H9 (cell line): Measurements from ENCODE around the gene BTNL3. TPM values are rescaled to one million over a fixed set of nuclear protein-coding genes. Genes with fewer than 3 reads are reported as not detected.

Experiments
- DNase-seq: peaks from one replicate; pipeline ENCODE4 v3.0.0-alpha.2; 2017
- H2AFZ ChIP-seq: one replicate; pipeline ENCODE4 v1.6.1; 2013; ENCODE audit warnings: mild to moderate bottlenecking, low read length, control low read depth, moderate library complexity
- H2AK5ac ChIP-seq: 2 replicates; pipeline ENCODE4 v1.6.1; 2013; ENCODE audit warnings: low read length, control low read depth, mixed read lengths; ENCODE audit not compliant: insufficient read length
- H2BK120ac ChIP-seq: one replicate; pipeline ENCODE4 v1.6.1; 2013; ENCODE audit warnings: low read depth, mild to moderate bottlenecking, low read length, control low read depth, inconsistent platforms; ENCODE audit not compliant: poor library complexity, severe bottlenecking
- H2BK12ac ChIP-seq: 2 replicates; pipeline ENCODE4 v1.6.1; 2013; ENCODE audit warnings: low read length, control low read depth, mixed read lengths, low read depth; ENCODE audit not compliant: insufficient read length
- H2BK15ac ChIP-seq: 2 replicates; pipeline ENCODE4 v1.6.1; 2013; ENCODE audit warnings: low read depth, low read length, control low read depth
- H2BK20ac ChIP-seq: one replicate; pipeline ENCODE4 v1.6.1; 2013; ENCODE audit warnings: low read depth, mild to moderate bottlenecking, low read length, control low read depth, inconsistent platforms; ENCODE audit not compliant: poor library complexity, severe bottlenecking
- H2BK5ac ChIP-seq: 2 replicates; pipeline ENCODE4 v1.6.1; 2013; ENCODE audit warnings: low read length, control low read depth, mixed read lengths; ENCODE audit not compliant: insufficient read length
- H3K14ac ChIP-seq: 2 replicates; pipeline ENCODE4 v1.6.1; 2013; ENCODE audit warnings: low read length, control low read depth; ENCODE audit not compliant: insufficient read depth
- H3K18ac ChIP-seq: 2 replicates; pipeline ENCODE4 v1.6.1; 2013; ENCODE audit warnings: low read depth, mild to moderate bottlenecking, mixed read lengths, low read length, control low read depth; ENCODE audit not compliant: insufficient read length
- H3K23ac ChIP-seq: 2 replicates; pipeline ENCODE4 v1.6.1; 2013; ENCODE audit warnings: low read length, control low read depth, mixed read lengths, low read depth; ENCODE audit not compliant: insufficient read length
- H3K23me2 ChIP-seq: 2 replicates; pipeline ENCODE4 v1.6.1; 2013; ENCODE audit warnings: low read depth, mild to moderate bottlenecking, mixed read lengths, low read length, control low read depth; ENCODE audit not compliant: insufficient read length, poor library complexity, severe bottlenecking
- H3K27ac ChIP-seq: 2 replicates; pipeline ENCODE4 v1.5.1; 2013; ENCODE audit warnings: low read length, control low read depth, mixed read lengths, low read depth; ENCODE audit not compliant: insufficient read length
- H3K27me3 ChIP-seq: 2 replicates; pipeline ENCODE4 v1.6.1; 2013; ENCODE audit warnings: low read length, control low read depth, inconsistent platforms; ENCODE audit not compliant: insufficient read depth
- H3K4ac ChIP-seq: 2 replicates; pipeline ENCODE4 v1.6.1; 2013; ENCODE audit warnings: low read depth, mild to moderate bottlenecking, control low read depth, inconsistent platforms, low read length, moderate library complexity
- H3K4me1 ChIP-seq: 2 replicates; pipeline ENCODE4 v1.6.1; 2013; ENCODE audit warnings: low read length, control low read depth, inconsistent platforms; ENCODE audit not compliant: insufficient read depth
- H3K4me2 ChIP-seq: 2 replicates; pipeline ENCODE4 v1.6.1; 2013; ENCODE audit warnings: low read length, control low read depth, mixed read lengths; ENCODE audit not compliant: insufficient read length, insufficient read depth
- H3K56ac ChIP-seq: 2 replicates; pipeline ENCODE4 v1.6.1; 2013; ENCODE audit warnings: low read depth, mild to moderate bottlenecking, mixed read lengths, low read length, control low read depth; ENCODE audit not compliant: insufficient read length
- H3K79me1 ChIP-seq: 2 replicates; pipeline ENCODE4 v1.6.1; 2013; ENCODE audit warnings: low read depth, mild to moderate bottlenecking, moderate library complexity, low read length, control low read depth, inconsistent platforms; ENCODE audit not compliant: insufficient read depth, poor library complexity, severe bottlenecking
- H3K79me2 ChIP-seq: 2 replicates; pipeline ENCODE4 v1.6.1; 2013; ENCODE audit warnings: low read length, control low read depth, inconsistent platforms; ENCODE audit not compliant: insufficient read depth
- H3K9ac ChIP-seq: 2 replicates; pipeline ENCODE4 v1.6.1; 2013; ENCODE audit warnings: low read length, control low read depth, mixed read lengths; ENCODE audit not compliant: insufficient read length; ENCODE audit errors: extremely low read depth
- H3K9me3 ChIP-seq: one replicate; pipeline ENCODE4 v1.6.1; 2013; ENCODE audit warnings: low read depth, low read length, inconsistent platforms; ENCODE audit not compliant: control insufficient read depth
- H3T11ph ChIP-seq: one replicate; pipeline ENCODE4 v1.6.1; 2013; ENCODE audit warnings: mild to moderate bottlenecking, low read length, control low read depth, inconsistent platforms
- H4K20me1 ChIP-seq: one replicate; pipeline ENCODE4 v1.6.1; 2013; ENCODE audit not compliant: control insufficient read depth, insufficient read length, insufficient read depth
- H4K5ac ChIP-seq: 2 replicates; pipeline ENCODE4 v1.6.1; 2013; ENCODE audit warnings: low read depth, mild to moderate bottlenecking, mixed read lengths, low read length, control low read depth; ENCODE audit not compliant: insufficient read length
- H4K8ac ChIP-seq: replicated peaks from 2 replicates; pipeline ENCODE4 v1.6.1; 2013; ENCODE audit warnings: low read length, control low read depth, mixed read lengths, low read depth; ENCODE audit not compliant: insufficient read length
- H4K91ac ChIP-seq: 2 replicates; pipeline ENCODE4 v1.6.1; 2013; ENCODE audit warnings: low read depth, mild to moderate bottlenecking, moderate library complexity, mixed read lengths, low read length, control low read depth; ENCODE audit not compliant: insufficient read length
- H3K27ac Mint-ChIP-seq, 3 experiments: 2 replicates in 2 of 3; 3 replicates in 1 of 3; pipeline ENCODE4 v1.8.0; 2020 to 2021; ENCODE audit warnings: mixed read lengths in 3 of 3, mild to moderate bottlenecking in 1 of 3, moderate library complexity in 1 of 3
- H3K27me3 Mint-ChIP-seq: 2 replicates; pipeline ENCODE4 v1.8.0; 2021; ENCODE audit warnings: low read depth, mild to moderate bottlenecking, moderate library complexity, mixed read lengths
- H3K36me3 Mint-ChIP-seq, 3 experiments: 2 replicates in 2 of 3; 3 replicates in 1 of 3; pipeline ENCODE4 v1.8.0; 2020 to 2021; ENCODE audit warnings: low read depth in 3 of 3, mixed read lengths in 3 of 3; ENCODE audit not compliant: insufficient read depth in 1 of 3
- H3K4me1 Mint-ChIP-seq, 2 experiments: 2 replicates each; pipeline ENCODE4 v1.8.0; 2020; ENCODE audit warnings: mixed read lengths in 2 of 2
- H3K4me3 Mint-ChIP-seq, 2 experiments: 2 replicates in 1 of 2; 3 replicates in 1 of 2; pipeline ENCODE4 v1.8.0; 2020 to 2021; ENCODE audit warnings: mild to moderate bottlenecking in 2 of 2, mixed read lengths in 2 of 2, moderate library complexity in 1 of 2
- H3K9me3 Mint-ChIP-seq, 2 experiments: 2 replicates in 1 of 2; 3 replicates in 1 of 2; pipeline ENCODE4 v1.8.0; 2020; ENCODE audit warnings: mild to moderate bottlenecking in 2 of 2, mixed read lengths in 2 of 2, moderate library complexity in 1 of 2
- WGBS: extraction: QIAGEN DNeasy Blood & Tissue Kit; methylation state at CpG from one replicate; pipeline ENCODE4 v1.1.7; 2013; ENCODE audit warnings: missing lambda C conversion rate, low lambda C conversion rate, mixed read lengths; ENCODE audit not compliant: insufficient read length; ENCODE audit errors: extremely low coverage; 5-methylcytosine and 5-hydroxymethylcytosine counted together
- total RNA-seq: library from RNA; stranded (reverse); gene quantifications from 2 replicates; pipeline ENCODE4 v1.2.1, GENCODE V29; 2021
- TF ChIP-seq, protein P1 (sequence below): fragments of 200-600 bp; sonication (generic); conservative IDR thresholded peaks from 3 replicates; pipeline ENCODE4 v1.8.0; 2021; ENCODE audit warnings: antibody characterized with exemption, mild to moderate bottlenecking

Gene BTNL3
- total RNA-seq, 1 experiment from 2014 or later, result not detected

DNA sequence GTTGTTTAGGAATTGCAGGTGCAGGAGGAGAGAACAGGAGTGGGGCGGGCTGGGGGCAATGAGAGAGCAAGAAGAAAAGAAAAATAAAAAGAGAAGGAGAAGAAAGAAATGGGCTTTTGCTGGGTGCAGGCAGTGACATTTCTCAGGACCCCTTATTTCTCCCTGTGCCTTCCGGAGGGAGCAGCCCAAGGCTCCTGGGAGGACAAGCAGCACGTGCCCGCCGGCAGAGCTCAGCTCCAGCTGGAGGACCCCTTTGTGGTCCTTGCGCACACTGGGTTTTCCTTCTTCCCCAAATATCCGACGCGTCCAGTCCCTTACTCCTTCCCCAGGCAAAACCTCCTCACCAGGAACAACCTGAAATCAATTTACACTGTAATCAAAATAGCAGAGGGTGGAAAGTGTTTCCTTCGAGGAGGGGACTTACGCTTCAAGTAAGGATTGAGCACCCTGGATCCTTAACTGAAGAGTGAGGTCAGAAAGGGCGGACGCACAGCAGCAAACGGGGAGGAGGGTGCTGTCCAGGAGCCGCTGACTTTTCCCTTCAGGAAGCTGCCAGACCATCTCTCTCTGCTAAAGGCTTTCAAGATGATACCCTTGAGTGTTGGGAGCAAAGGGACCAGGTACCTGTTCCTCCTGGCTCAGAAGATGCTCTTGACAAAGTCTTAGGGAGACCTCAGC, 53.5 kb downstream of the BTNL3 start:
- no peak overlapping the region for H2AFZ ChIP-seq
- TF ChIP-seq, protein P1, sequence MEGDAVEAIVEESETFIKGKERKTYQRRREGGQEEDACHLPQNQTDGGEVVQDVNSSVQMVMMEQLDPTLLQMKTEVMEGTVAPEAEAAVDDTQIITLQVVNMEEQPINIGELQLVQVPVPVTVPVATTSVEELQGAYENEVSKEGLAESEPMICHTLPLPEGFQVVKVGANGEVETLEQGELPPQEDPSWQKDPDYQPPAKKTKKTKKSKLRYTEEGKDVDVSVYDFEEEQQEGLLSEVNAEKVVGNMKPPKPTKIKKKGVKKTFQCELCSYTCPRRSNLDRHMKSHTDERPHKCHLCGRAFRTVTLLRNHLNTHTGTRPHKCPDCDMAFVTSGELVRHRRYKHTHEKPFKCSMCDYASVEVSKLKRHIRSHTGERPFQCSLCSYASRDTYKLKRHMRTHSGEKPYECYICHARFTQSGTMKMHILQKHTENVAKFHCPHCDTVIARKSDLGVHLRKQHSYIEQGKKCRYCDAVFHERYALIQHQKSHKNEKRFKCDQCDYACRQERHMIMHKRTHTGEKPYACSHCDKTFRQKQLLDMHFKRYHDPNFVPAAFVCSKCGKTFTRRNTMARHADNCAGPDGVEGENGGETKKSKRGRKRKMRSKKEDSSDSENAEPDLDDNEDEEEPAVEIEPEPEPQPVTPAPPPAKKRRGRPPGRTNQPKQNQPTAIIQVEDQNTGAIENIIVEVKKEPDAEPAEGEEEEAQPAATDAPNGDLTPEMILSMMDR, result no peak
- no peak overlapping the region for H2BK120ac ChIP-seq
- no peak overlapping the region for H3K56ac ChIP-seq
- no peaks in the 10 kb centered on the region; a peak in 1 of 5 replicates for H3K9me3 Mint-ChIP-seq
- H3K9ac ChIP-seq, result no peak overlapping the region
- H4K91ac ChIP-seq, result no peak overlapping the region
- no peak overlapping the region for H2BK12ac ChIP-seq
- H3K14ac ChIP-seq, result no peak overlapping the region
- no peak overlapping the region for H3K27ac ChIP-seq
- H3K23me2 ChIP-seq, result no peaks in the 10 kb centered on the region
- no peak overlapping the region for H3K18ac ChIP-seq
- no peak overlapping the region for H3K4ac ChIP-seq
- no peak overlapping the region for H4K8ac ChIP-seq
- H3K4me2 ChIP-seq, result no peak overlapping the region
- no peaks in the 10 kb centered on the region for H3K79me1 ChIP-seq
- H2BK20ac ChIP-seq, result no peak overlapping the region
- no peak overlapping the region for H4K5ac ChIP-seq
- no peak overlapping the region for H3K27ac Mint-ChIP-seq
- no peaks in the 10 kb centered on the region for H3K9me3 ChIP-seq
- H3K4me1 ChIP-seq, result no peaks in the 10 kb centered on the region
- H3T11ph ChIP-seq, result no peak overlapping the region
- H4K20me1 ChIP-seq, result no peaks in the 10 kb centered on the region
- H3K79me2 ChIP-seq, result no peaks in the 10 kb centered on the region
- no peak overlapping the region for H2BK15ac ChIP-seq
- H3K27me3 Mint-ChIP-seq, result peaks cover 33% of the 10 kb centered on the region
- H2AK5ac ChIP-seq, result no peak overlapping the region
- no peaks in the 10 kb centered on the region; the same call in 1 of the 2 replicates for H3K27me3 ChIP-seq
- H3K4me3 Mint-ChIP-seq, result no peak overlapping the region
- no peaks in the 10 kb centered on the region for H3K36me3 Mint-ChIP-seq
- H2BK5ac ChIP-seq, result no peak overlapping the region
- H3K4me1 Mint-ChIP-seq, result peaks cover 0 to 9% of the 10 kb centered on the region in 2 experiments; a peak in 2 of 4 replicates
- WGBS, result no CpG with 5 or more reads among the region's 15 CpGs
- no peak overlapping the region for H3K23ac ChIP-seq
- no peak for DNase-seq
